Nephron (organoid): ENCODE data around the gene FLACC1.
A peak's percentile ranks its signal among the peaks of the same experiment; 100 is the strongest.

Source experiments
- H3K27ac Mint-ChIP-seq, 3 experiments: 2 replicates each; pipeline ENCODE4 v1.8.0; 2020; ENCODE audit warnings: mixed read lengths in 3 of 3, mild to moderate bottlenecking in 2 of 3, moderate library complexity in 1 of 3
- H3K27me3 Mint-ChIP-seq: 2 replicates; pipeline ENCODE4 v1.8.0; 2021; ENCODE audit warnings: low read depth, mild to moderate bottlenecking, moderate library complexity, mixed read lengths
- H3K36me3 Mint-ChIP-seq: 2 replicates; pipeline ENCODE4 v1.8.0; 2020; ENCODE audit warnings: low read depth, mixed read lengths
- H3K4me1 Mint-ChIP-seq: 2 replicates; pipeline ENCODE4 v1.8.0; 2020; ENCODE audit warnings: mixed read lengths
- H3K4me3 Mint-ChIP-seq, 3 experiments: 2 replicates each; pipeline ENCODE4 v1.8.0; 2020; ENCODE audit warnings: mild to moderate bottlenecking in 3 of 3, mixed read lengths in 3 of 3, moderate library complexity in 2 of 3
- H3K9me3 Mint-ChIP-seq: 2 replicates; pipeline ENCODE4 v1.8.0; 2020; ENCODE audit warnings: mixed read lengths
- TF ChIP-seq, protein P1 (sequence below), 3 experiments: fragments of 200-600 bp; sonication (generic); IDR thresholded peaks; one replicate each; pipeline ENCODE4 v1.5.0; 2021; ENCODE audit warnings: antibody characterized with exemption in 3 of 3; ENCODE audit not compliant: unreplicated experiment in 3 of 3

Gene FLACC1

GRCh38 chr2:201357221-201357620 is at the start of gene FLACC1:
Gene FLACC1 (minus strand): TSS chr2:201357345. CDS start chr2:201351404, 5,941 bp downstream.
- Mint-ChIP-seq H3K27me3 (no peaks in the 10 kb centered on the region), H3K4me3 (no peak within 1 kb of the TSS), H3K36me3 (peaks cover 11% of the 10 kb centered on the region), H3K9me3 (no peaks in the 10 kb centered on the region), H3K4me1 (no peaks in the 10 kb centered on the region), H3K27ac (peak within 1 kb of the TSS; percentile 59 to 83 (median 63))
- TF ChIP-seq, protein P1, sequence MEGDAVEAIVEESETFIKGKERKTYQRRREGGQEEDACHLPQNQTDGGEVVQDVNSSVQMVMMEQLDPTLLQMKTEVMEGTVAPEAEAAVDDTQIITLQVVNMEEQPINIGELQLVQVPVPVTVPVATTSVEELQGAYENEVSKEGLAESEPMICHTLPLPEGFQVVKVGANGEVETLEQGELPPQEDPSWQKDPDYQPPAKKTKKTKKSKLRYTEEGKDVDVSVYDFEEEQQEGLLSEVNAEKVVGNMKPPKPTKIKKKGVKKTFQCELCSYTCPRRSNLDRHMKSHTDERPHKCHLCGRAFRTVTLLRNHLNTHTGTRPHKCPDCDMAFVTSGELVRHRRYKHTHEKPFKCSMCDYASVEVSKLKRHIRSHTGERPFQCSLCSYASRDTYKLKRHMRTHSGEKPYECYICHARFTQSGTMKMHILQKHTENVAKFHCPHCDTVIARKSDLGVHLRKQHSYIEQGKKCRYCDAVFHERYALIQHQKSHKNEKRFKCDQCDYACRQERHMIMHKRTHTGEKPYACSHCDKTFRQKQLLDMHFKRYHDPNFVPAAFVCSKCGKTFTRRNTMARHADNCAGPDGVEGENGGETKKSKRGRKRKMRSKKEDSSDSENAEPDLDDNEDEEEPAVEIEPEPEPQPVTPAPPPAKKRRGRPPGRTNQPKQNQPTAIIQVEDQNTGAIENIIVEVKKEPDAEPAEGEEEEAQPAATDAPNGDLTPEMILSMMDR (IDR thresholded peaks at IDR 0.05; ENCODE audit: unreplicated experiment in 3 of 3) = no peak

DNA sequence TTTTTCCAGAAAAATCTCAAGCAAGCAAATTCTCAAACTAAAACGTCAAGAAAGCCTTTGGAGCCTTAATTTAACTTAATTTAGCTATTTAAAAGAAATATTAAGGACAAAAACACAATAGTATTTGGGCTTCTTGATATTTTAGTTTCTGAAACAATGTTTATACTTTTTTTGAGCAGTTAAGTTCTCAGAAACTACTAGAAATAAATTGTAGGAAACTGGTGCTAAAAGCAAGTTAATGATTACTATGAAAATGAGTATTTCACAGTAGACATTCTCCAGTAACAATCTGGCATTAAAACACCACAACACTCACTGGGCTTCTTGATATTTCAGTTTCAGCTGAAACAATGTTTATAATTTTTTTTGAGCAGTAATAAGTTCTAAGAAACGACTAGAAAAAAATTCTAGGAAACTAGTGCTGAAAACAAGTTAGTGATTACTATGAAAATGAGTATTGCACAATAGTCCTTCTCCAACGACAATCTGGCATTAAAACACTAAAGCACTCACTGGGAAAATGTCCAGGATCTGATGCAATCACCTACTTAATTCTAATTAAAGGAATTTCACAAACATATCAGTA is 49.0 kb upstream of the FLACC1 start:
- Mint-ChIP-seq H3K4me1 (peaks cover 41% of the 10 kb centered on the region), H3K4me3 (peak overlapping the region in 2 of 3 experiments; percentile 56 to 63), H3K27ac (peak overlapping the region; percentile 64 to 82 (median 74)), H3K27me3 (no peaks in the 10 kb centered on the region), H3K9me3 (no peaks in the 10 kb centered on the region), H3K36me3 (peaks cover 5% of the 10 kb centered on the region)
- TF ChIP-seq, protein P1 (IDR thresholded peaks at IDR 0.05; ENCODE audit: unreplicated experiment in 3 of 3) = no peak

DNA sequence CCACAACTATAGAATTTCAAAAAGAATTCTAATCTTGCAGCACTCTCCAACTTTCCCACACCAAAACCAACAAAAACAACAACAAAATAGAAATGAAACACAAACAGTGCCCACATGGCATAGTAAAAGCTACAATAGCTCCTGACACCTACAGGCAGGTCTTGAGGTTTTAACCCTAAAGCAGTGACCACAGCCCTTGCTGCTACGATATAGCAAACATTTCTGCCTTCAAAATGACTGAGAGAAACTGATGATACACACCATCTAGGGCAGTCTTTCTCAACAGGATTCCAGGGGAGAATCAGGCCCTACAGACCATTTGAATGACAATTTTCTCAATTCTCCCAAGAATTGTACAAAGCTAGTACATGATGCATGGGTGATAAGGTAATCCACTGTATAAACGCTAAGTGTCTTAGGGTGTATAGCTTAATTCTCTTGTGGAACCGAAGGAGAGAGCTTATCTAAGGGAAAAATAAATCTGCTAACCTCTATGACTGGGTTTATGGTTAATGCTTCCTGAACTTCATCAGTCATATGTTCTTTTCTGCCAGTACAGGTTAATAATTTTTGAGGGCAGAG is 47.6 kb upstream of the FLACC1 start:
- Mint-ChIP-seq H3K4me3 (peak overlapping the region in 1 of 3 experiments; percentile 12), H3K9me3 (no peaks in the 10 kb centered on the region), H3K27ac (peak overlapping the region; percentile 64 to 74 (median 67)), H3K4me1 (peaks cover 41% of the 10 kb centered on the region), H3K36me3 (no peaks in the 10 kb centered on the region), H3K27me3 (no peaks in the 10 kb centered on the region)
- TF ChIP-seq, protein P1 (IDR thresholded peaks at IDR 0.05; ENCODE audit: unreplicated experiment in 3 of 3) = no peak

- Mint-ChIP-seq H3K27ac (peak overlapping the region; percentile 64 to 74 (median 67)), H3K4me1 (peaks cover 41% of the 10 kb centered on the region), H3K9me3 (no peaks in the 10 kb centered on the region), H3K36me3 (peaks cover 9% of the 10 kb centered on the region), H3K4me3 (peak overlapping the region in 2 of 3 experiments; percentile 18 to 26), H3K27me3 (no peaks in the 10 kb centered on the region)
- TF ChIP-seq, protein P1 (IDR thresholded peaks at IDR 0.05; ENCODE audit: unreplicated experiment in 3 of 3) = no peak
Measured at GRCh38 chr2:201403880-201404279, 46.7 kb upstream of the FLACC1 start.

DNA sequence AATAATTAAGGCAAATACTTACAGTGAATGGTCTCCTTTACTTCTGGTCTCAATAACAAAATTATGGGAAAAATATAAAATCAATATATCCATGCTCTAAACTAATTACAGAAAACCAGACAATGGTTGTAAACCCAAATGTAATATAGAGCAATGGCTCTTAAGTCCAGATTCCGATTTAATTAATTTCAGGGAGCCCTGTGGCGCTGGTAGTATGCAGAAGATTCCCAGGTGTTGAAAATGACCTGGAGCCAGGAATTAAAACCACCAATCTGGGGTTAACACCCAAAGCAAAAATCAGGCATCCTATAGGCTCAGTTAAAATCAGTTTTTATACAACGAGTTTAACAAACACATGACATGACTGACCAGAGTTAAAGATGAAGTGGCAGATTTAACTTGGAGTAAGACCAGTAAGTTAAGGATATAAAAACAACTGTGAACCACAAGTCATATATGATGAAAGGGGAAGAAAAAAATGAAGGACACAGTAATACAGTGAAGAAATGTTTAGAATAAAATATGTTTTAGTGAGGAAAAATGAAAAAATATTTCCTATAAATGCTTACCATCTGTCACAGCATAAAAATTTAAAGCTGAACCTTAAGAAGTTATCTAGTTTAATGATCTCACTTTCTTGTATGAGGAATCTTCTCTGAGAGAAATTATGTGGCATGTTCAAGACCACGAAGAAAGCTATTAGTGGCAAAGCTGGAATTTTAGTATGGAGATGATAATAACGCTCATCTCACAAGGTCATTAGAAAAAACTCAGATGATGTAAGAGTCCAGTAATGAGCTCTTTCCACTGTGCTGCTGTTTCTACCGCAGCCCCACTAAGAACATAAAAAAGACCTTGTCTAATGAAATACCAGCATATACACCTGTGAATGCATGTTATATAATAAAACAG is 45.8 kb upstream of the FLACC1 start:
- H3K9me3 Mint-ChIP-seq = no peaks in the 10 kb centered on the region

More for the DNA sequence above, 45.8 kb upstream of the FLACC1 start:
- no peaks in the 10 kb centered on the region for H3K27me3 Mint-ChIP-seq
- H3K4me1 Mint-ChIP-seq = peaks cover 41% of the 10 kb centered on the region
- peak overlapping the region; percentile 28 to 81 (median 74) for H3K27ac Mint-ChIP-seq
- TF ChIP-seq, protein P1 (IDR thresholded peaks at IDR 0.05; ENCODE audit: unreplicated experiment in 3 of 3) = no peak
- H3K4me3 Mint-ChIP-seq = no peak overlapping the region
- peaks cover 12% of the 10 kb centered on the region for H3K36me3 Mint-ChIP-seq
